ENCODE measurements around the gene TMEM43.
A peak's percentile ranks its signal among the peaks of the same experiment; 100 is the strongest.
"Not testable (repeated sequence)": the region's sequence is repeated elsewhere in the genome, so short reads cannot be mapped to it uniquely, and the experiment has no call there.

Gene TMEM43

DNA sequence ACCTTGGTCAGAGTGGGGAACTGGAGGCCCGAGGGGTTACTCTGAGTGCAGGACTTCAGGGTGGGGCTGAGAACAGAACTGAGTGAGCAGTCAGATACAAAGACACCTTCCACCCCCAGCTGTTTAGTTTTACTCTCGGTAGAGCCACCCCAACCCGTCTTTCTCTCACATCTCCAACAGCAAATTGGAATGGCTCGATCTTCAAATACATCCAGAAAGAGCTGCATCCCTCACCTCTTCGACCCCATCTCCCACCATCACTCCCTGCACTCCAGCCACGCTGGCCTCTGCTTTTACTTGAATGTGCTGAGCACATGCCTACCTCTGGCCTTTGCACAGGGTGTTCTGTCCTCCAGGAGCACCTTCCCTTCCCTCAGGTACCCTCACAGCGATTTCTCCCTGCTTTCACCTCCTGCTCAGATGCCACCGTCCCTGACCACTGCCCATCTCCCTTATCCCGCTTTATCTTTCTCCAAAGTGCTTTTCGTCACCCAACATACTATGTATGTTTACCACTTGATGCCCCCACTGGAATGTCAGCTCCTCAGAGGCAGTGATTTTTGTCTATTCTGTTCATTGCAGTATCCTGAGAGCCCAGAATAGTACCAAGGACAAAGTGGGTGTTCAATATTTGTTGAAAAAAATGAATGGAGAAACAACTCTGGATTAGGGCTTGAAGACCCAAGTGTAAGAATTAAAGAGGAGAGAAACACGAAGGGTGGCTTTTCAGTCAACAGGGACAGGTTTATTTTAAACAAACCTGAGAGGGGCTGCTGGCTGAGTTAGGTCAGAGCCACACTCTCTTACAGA, 4.5 kb upstream of the TMEM43 start:
- Histone ChIP-seq H3K27me3 (no peaks in the 10 kb centered on the region), H3K4me2 (no peak overlapping the region), H3K4me1 (peaks cover 12 to 38% (median 18%) of the 10 kb centered on the region in 10 experiments), H3K9ac (no peak overlapping the region), H4K20me1 (peaks cover 0 to 41% (median 19%) of the 10 kb centered on the region in 11 experiments; a peak in 13 of 22 replicates), H3K4me3 (no peak overlapping the region), H3K27ac (no peak overlapping the region), H3K36me3 (peaks cover 42 to 76% (median 63%) of the 10 kb centered on the region in 11 experiments), H3K9me3 (replicated peaks in 1 of 11) (no peaks in the 10 kb centered on the region)
- no peak for TF ChIP-seq Cebpa-rat (IDR thresholded peaks at IDR 0.05)

DNA sequence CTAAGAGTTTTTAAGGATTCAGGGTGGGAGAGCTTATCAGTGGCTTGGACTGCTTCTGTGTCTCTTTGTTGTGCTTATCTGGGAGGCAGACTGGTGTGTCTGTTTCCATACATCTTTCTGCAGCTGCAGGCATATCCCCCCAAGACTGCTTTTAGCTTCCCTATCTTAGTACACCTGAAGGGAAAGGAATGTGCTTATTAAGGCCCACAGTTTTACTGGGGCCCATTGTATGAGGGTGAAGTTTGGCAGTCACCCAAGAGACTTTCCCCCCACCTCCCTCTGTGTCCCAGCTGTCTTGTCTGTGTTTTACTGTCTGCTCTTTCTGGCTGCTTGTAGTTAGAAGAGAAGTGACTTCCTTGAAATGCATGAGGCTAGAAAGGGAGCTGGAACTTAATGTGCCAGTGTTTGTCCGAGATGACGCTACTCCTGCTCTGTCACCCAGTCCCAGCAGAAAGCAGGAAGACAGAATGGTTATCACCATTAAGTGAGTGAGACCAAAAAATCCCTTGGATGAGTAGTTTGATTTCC, 3.9 kb upstream of the TMEM43 start:
- Histone ChIP-seq H4K20me1 (peaks cover 4 to 40% (median 26%) of the 10 kb centered on the region in 11 experiments; a peak in 20 of 22 replicates), H3K4me1 (peaks cover 14 to 40% (median 22%) of the 10 kb centered on the region in 10 experiments), H3K36me3 (peaks cover 35 to 69% (median 56%) of the 10 kb centered on the region in 11 experiments)
- not testable (repeated sequence) for H3K27ac ChIP-seq; H3K4me3 ChIP-seq; H3K9me3 ChIP-seq (replicated peaks in 1 of 11); H3K4me2 ChIP-seq; H3K27me3 ChIP-seq; H3K9ac ChIP-seq

DNA sequence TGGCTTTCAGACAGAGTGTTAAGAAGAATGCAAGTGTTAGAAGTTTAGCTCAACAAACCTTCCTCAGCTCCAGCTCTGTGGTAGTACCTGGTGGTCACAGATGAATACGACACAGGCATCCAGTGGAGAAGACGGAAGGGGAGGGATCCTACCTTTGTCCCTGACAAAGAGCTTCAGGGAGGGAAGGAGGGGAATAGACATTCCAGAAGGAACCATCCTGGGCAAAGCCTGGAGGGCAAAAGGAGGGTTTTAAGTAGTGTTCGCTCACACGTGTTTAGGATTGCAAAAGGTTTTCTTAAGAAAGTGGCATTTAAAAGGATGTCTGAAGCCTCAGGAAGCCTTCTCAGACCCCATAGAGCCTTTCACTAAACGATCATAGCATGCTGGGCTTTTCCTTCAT, 3.0 kb upstream of the TMEM43 start:
- Histone ChIP-seq H3K9me3 (replicated peaks in 1 of 11) (no peaks in the 10 kb centered on the region), H3K36me3 (peaks cover 28 to 66% (median 49%) of the 10 kb centered on the region in 11 experiments; a peak in 21 of 22 replicates), H3K4me3 (no peak overlapping the region), H3K4me2 (0 out of 22 replicates have a peak overlapping the region, but pooled peaks of 1 of the 11 experiments have one; percentile 95), H3K27ac (no peak overlapping the region), H3K4me1 (peaks cover 23 to 49% (median 31%) of the 10 kb centered on the region in 10 experiments), H3K27me3 (no peaks in the 10 kb centered on the region), H3K9ac (peak overlapping the region in 1 of 11 experiments; percentile 9; a peak in 1 of 22 replicates), H4K20me1 (peaks cover 12 to 40% (median 34%) of the 10 kb centered on the region in 11 experiments; a peak in 21 of 22 replicates)
- no peak for TF ChIP-seq Cebpa-rat (IDR thresholded peaks at IDR 0.05)

DNA sequence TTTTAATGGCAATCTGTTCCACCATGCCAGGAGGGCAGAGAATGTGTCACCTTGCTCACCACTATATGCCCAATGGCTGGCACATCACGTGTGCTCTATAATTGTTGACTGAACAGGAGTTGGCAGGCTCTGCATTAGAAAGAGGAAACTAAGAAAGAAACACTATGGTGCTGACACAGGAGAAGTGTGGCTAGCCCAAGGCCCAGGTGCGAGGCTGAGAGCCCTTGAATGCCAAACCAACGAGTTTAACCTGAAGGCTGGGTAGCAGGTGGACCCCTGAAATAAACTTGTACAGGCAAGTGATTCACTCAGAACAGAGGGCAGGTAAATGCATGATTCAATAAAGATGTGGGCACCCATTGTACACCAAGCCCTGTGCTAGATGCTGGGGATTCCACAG, 2.6 kb upstream of the TMEM43 start:
- H3K27ac ChIP-seq = no peak overlapping the region
- TF ChIP-seq Cebpa-rat (IDR thresholded peaks at IDR 0.05) = no peak

DNA sequence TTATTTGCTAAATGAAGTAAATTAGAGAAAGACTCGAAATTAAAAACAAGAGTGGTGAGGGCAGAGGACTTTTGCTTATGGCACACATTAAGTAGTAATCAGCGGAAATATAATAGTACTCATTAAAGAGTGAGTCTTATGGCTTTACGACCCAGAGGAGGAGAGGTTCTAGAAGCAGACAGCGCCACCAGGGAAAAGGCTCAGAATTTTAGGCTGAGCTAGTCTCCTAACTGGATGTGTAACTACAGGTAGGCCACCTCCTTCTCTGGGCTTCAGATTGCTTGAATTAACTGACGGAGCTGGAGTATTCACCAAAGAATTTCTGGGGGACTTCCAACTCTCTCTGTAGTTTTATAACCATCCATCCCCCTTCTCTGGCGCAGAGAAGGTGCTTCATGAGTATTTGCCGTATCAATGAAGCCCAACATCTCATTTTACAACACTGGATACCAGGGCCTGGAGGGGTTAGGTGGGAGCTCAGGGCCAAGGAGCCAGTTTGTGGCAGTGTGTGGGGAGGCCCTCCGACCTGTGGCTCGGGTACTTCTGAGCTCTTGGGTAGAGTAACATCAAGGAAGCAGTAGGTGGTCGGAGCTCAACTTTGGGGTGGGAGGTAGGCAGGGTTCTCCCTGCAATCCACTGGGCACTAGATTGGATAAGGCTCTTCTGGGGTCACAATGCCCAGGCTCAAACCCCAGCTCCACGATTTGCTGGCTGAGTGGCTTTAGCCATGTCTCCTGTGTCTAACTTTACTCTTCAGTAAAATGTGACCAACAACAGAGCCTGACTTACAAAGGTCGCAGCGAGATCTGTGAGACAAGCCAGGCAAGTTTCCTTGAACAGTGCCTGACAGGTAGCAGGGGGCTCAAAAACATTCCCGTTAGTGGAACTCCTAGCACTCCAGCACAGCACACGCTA, 1.3 kb upstream of the TMEM43 start:
- peaks cover 0 to 1% (median 0%) of the 10 kb centered on the region in 11 experiments; a peak in 2 of 22 replicates for H3K9me3 ChIP-seq (replicated peaks in 1 of 11)
- H3K27ac ChIP-seq = peak overlapping the region; percentile 92 to 99 (median 96); a peak in 21 of 22 replicates
- H3K4me2 ChIP-seq = peak overlapping the region; percentile 90 to 99 (median 94)
- H3K4me3 ChIP-seq = peak overlapping the region; percentile 82 to 99 (median 87)
- H3K36me3 ChIP-seq = peaks cover 38 to 66% (median 49%) of the 10 kb centered on the region in 11 experiments
- peaks cover 30 to 63% (median 41%) of the 10 kb centered on the region in 10 experiments for H3K4me1 ChIP-seq
- no peak for TF ChIP-seq Cebpa-rat (IDR thresholded peaks at IDR 0.05)
- H4K20me1 ChIP-seq = peaks cover 26 to 45% (median 35%) of the 10 kb centered on the region in 11 experiments; a peak in 21 of 22 replicates
- H3K9ac ChIP-seq = peak overlapping the region; percentile 92 to 99 (median 95)
- no peaks in the 10 kb centered on the region for H3K27me3 ChIP-seq

More for the DNA sequence above, 2.6 kb upstream of the TMEM43 start:
- H3K9ac ChIP-seq = peak overlapping the region in 1 of 11 experiments; percentile 9; a peak in 1 of 22 replicates
- peaks cover 29 to 66% (median 49%) of the 10 kb centered on the region in 11 experiments; a peak in 21 of 22 replicates for H3K36me3 ChIP-seq
- H3K4me1 ChIP-seq = peaks cover 27 to 53% (median 35%) of the 10 kb centered on the region in 10 experiments
- peaks cover 16 to 44% (median 34%) of the 10 kb centered on the region in 11 experiments; a peak in 21 of 22 replicates for H4K20me1 ChIP-seq
- peak overlapping the region in 9 of 11 experiments; percentile 90 to 99 (median 94); a peak in 12 of 22 replicates for H3K4me2 ChIP-seq
- H3K9me3 ChIP-seq (replicated peaks in 1 of 11) = no peaks in the 10 kb centered on the region
- H3K27me3 ChIP-seq = no peaks in the 10 kb centered on the region
- H3K4me3 ChIP-seq = no peak overlapping the region

DNA sequence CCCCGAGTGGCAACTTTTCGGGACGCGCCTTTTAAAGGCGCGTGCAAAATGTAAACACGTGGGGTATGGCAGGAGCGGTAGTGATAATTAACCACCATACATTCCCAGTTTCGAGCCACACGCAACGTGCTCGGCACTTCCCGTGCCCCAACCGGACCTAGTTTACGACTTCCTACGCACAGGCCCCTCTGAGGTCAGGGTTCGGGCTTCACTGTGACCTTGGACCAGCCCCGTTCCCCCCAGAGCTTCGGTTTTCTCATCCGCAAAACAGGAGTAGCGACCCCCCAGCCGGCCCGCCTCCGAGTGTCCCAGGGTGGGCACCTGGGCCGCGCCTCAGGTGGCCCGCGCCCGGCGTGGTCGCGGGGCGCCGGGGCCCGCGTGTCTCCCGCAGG, 633 bp upstream of the TMEM43 start:
- Histone ChIP-seq H3K4me3 (peak overlapping the region; percentile 82 to 99 (median 87)), H3K4me1 (peaks cover 30 to 57% (median 41%) of the 10 kb centered on the region in 10 experiments), H3K9ac (peak overlapping the region; percentile 92 to 99 (median 95))

DNA sequence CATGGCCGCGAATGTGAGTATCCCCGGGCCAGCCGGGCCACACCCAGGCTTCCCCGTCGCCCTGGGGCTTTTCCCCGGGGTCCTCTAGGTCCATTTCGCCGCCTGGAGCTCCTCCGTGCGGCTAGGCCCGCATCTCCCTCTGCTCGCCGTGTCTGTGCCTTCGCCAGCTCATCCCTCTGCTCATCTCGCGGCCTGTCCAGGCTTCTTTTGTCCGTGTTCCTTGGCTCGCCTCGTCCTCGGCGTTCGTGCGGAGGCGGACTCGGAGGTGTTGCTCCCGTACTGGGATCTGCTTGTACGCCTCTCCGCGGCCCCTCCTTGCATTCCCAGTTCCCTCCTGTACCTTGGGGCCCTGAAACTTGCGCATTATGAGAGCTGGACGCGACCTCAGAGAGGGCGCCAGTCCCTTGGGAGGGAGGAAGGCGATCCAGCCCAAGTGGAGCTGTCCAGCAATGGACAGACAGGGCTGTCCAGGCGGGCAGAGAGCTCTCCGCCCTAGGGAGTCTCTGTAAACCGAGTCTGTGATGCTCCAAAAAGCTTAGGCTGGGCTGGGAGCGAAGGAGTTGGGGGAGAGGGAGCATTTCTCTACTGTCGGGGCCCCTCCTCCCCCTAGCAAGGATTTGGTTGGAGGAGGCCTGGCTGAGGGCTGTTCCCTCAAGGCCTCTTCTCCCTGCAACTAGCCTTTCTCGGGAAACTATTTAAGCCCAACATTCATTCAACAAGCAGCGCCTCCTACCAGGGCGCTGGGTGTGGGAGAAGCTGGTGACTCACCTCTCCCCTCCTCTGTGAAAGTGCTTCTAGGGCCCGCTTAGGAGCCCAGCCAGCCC, 553 bp downstream of the TMEM43 start:
- no peaks in the 10 kb centered on the region for H3K27me3 ChIP-seq
- H3K27ac ChIP-seq = peak overlapping the region; percentile 74 to 99 (median 96)
- peaks cover 29 to 51% (median 43%) of the 10 kb centered on the region in 11 experiments; a peak in 21 of 22 replicates for H4K20me1 ChIP-seq
- peak overlapping the region; percentile 87 to 98 (median 96) for H3K4me2 ChIP-seq
- peak overlapping the region; percentile 88 to 99 (median 95) for H3K9ac ChIP-seq
- H3K4me3 ChIP-seq = peak overlapping the region; percentile 82 to 99 (median 87)
- H3K9me3 ChIP-seq (replicated peaks in 1 of 11) = peaks cover 0 to 5% (median 0%) of the 10 kb centered on the region in 11 experiments; a peak in 2 of 22 replicates
- H3K36me3 ChIP-seq = peaks cover 43 to 67% (median 56%) of the 10 kb centered on the region in 11 experiments
- peaks cover 30 to 46% (median 41%) of the 10 kb centered on the region in 10 experiments for H3K4me1 ChIP-seq
- no peak for TF ChIP-seq Cebpa-rat (IDR thresholded peaks at IDR 0.05)

More for the DNA sequence above, 633 bp upstream of the TMEM43 start:
- no peak for TF ChIP-seq Cebpa-rat (IDR thresholded peaks at IDR 0.05)
- Histone ChIP-seq H3K9me3 (replicated peaks in 1 of 11) (peaks cover 0 to 5% (median 0%) of the 10 kb centered on the region in 11 experiments; a peak in 2 of 22 replicates), H3K4me2 (peak overlapping the region; percentile 90 to 99 (median 94)), H3K27me3 (no peaks in the 10 kb centered on the region), H3K36me3 (peaks cover 41 to 67% (median 55%) of the 10 kb centered on the region in 11 experiments), H3K27ac (peak overlapping the region; percentile 92 to 99 (median 96)), H4K20me1 (peaks cover 29 to 45% (median 39%) of the 10 kb centered on the region in 11 experiments; a peak in 21 of 22 replicates)

Data from BLaER1 treated with 17β-estradiol and CSF1 and Interleukin-3, amounts not matched to agents 10 nM and 100 nM (cell line).